CD8-positive, alpha-beta memory T cell (primary cell): ENCODE results near the gene PNMA8A. TPM values are rescaled to one million over a fixed set of nuclear protein-coding genes. Genes with fewer than 3 reads are reported as not detected.
"Not testable (repeated sequence)": the region's sequence is repeated elsewhere in the genome, so short reads cannot be mapped to it uniquely, and the experiment has no call there.

Experiments used
- CTCF ChIA-PET: fragments of 350-600 bp; sonication (Branson Sonifier 250); formaldehyde crosslinking; loops from one replicate; lab custom pipeline; 2021; ENCODE audit warnings: antibody characterized with exemption; lab: Charles Lee
- POLR2A ChIA-PET: fragments of 350-600 bp; sonication (Branson Sonifier 250); formaldehyde crosslinking; loops from one replicate; lab custom pipeline; 2021; ENCODE audit warnings: antibody characterized with exemption; lab: Charles Lee
- DNase-seq, 5 donors: peaks; one replicate each; pipeline versions ENCODE4 v3.0.0 to v3.0.0-alpha.2; 2020 to 2022; ENCODE audit warnings: mixed read lengths in 1 of 5
- H3K27ac ChIP-seq: one replicate; pipeline ENCODE4 v1.7.0; 2013; ENCODE audit warnings: low read depth, mild to moderate bottlenecking, low read length, moderate library complexity
- H3K27me3 ChIP-seq: 2 replicates; pipeline ENCODE4 v1.7.0; 2013; ENCODE audit warnings: low read length, mild to moderate bottlenecking; ENCODE audit not compliant: insufficient read depth, poor library complexity, severe bottlenecking
- H3K36me3 ChIP-seq: 2 replicates; pipeline ENCODE4 v1.7.0; 2013; ENCODE audit warnings: mild to moderate bottlenecking, low read length, moderate library complexity; ENCODE audit not compliant: insufficient read depth
- H3K4me1 ChIP-seq: 2 replicates; pipeline ENCODE4 v1.7.0; 2013; ENCODE audit warnings: mild to moderate bottlenecking, low read length, moderate library complexity; ENCODE audit not compliant: insufficient read depth
- H3K4me3 ChIP-seq: 2 replicates; pipeline ENCODE4 v1.7.0; 2013; ENCODE audit warnings: mild to moderate bottlenecking, low read length
- H3K9me3 ChIP-seq: 2 replicates; pipeline ENCODE4 v1.7.0; 2013; ENCODE audit warnings: mild to moderate bottlenecking, low read length
- H3K27ac Mint-ChIP-seq, 8 donors: one replicate each; pipeline ENCODE4 v1.8.0; 2020 to 2021; ENCODE audit warnings: mixed read lengths in 8 of 8, mild to moderate bottlenecking in 6 of 8, inconsistent platforms in 3 of 8, moderate library complexity in 3 of 8
- H3K27me3 Mint-ChIP-seq, 2 donors: one replicate each; pipeline ENCODE4 v1.8.0; 2020 to 2021; ENCODE audit warnings: mixed read lengths in 2 of 2, mild to moderate bottlenecking in 1 of 2, moderate library complexity in 1 of 2
- H3K36me3 Mint-ChIP-seq, 3 donors: one replicate each; pipeline ENCODE4 v1.8.0; 2020 to 2021; ENCODE audit warnings: mixed read lengths in 3 of 3, inconsistent platforms in 1 of 3, mild to moderate bottlenecking in 1 of 3
- H3K4me1 Mint-ChIP-seq, 3 donors: one replicate each; pipeline ENCODE4 v1.8.0; 2020 to 2021; ENCODE audit warnings: mixed read lengths in 3 of 3, inconsistent platforms in 1 of 3, mild to moderate bottlenecking in 1 of 3
- H3K4me3 Mint-ChIP-seq, 7 donors: one replicate each; pipeline ENCODE4 v1.8.0; 2020 to 2021; ENCODE audit warnings: mixed read lengths in 7 of 7, mild to moderate bottlenecking in 6 of 7, moderate library complexity in 4 of 7, inconsistent platforms in 2 of 7
- H3K9me3 Mint-ChIP-seq, 5 donors: one replicate each; pipeline ENCODE4 v1.8.0; 2020 to 2022; ENCODE audit warnings: mixed read lengths in 5 of 5, mild to moderate bottlenecking in 3 of 5, moderate library complexity in 2 of 5, inconsistent platforms in 1 of 5
- polyA plus RNA-seq: library from polyadenylated mRNA; unstranded; fragments of 300-500 nt; fragmentation: Illumina TruSeq; gene quantifications from one replicate; pipeline ENCODE4 v1.2.3, GENCODE V29; 2021
- total RNA-seq, 2 experiments: library from RNA; stranded (reverse); gene quantifications; one replicate each; pipeline ENCODE4 v1.2.3, GENCODE V29; 2021

PNMA8A gene
- total and polyA plus RNA-seq, 3 experiments from 2014 or later = 0.49 to 0.61 TPM; not detected in 1

DNA sequence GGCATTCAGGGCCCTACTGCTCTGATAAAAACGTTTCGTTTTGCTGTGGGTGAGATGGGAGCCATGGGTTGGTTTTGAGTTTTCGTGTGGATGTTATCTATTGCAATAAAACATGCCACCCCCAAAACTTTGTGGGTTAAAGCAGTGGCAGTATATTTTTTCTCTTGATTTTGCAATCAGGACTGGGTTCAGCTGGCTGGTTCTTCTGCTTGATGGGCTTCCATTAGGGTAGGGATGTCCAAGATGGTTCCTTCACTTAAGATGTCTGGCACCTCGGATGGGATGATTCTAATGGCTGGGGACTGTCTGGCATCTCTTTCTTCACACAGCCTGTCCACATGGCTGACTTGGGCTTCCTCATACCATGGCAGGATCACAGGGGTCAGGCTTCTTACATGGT, 39.9 kb upstream of the PNMA8A start:
- Mint-ChIP-seq H3K36me3 (no peaks in the 10 kb centered on the region), H3K27ac (peak overlapping the region in 1 of 8 donors; percentile 72), H3K9me3 (peaks cover 0 to 2% (median 0%) of the 10 kb centered on the region in 5 donors), H3K27me3 (peaks cover 26 to 54% of the 10 kb centered on the region in 2 donors), H3K4me3 (no peak overlapping the region), H3K4me1 (peaks cover 3 to 13% (median 9%) of the 10 kb centered on the region in 3 donors)
- Histone ChIP-seq H3K27me3 (peaks cover 6% of the 10 kb centered on the region), H3K27ac (no peak overlapping the region), H3K4me3 (no peak overlapping the region), H3K4me1 (peaks cover 6% of the 10 kb centered on the region), H3K36me3 (no peaks in the 10 kb centered on the region), H3K9me3 (no peaks in the 10 kb centered on the region)
- ChIA-PET POLR2A (no interaction called here), CTCF (interaction anchor here (1.4 kb wide), 1 partner anchor 111 kb away, joined by 3 read pairs; no protein-coding TSS in a partner anchor)
- DNase-seq = no peak

GRCh38 chr19:46508206-46508605, 36.8 kb upstream of the PNMA8A start:
- Histone ChIP-seq H3K4me1 (no peaks in the 10 kb centered on the region), H3K9me3 (no peaks in the 10 kb centered on the region), H3K27ac (no peak overlapping the region), H3K36me3 (no peaks in the 10 kb centered on the region), H3K27me3 (no peaks in the 10 kb centered on the region), H3K4me3 (no peak overlapping the region)
- ChIA-PET CTCF (interaction anchor here (1.1 kb wide), 1 partner anchor 112 kb away, joined by 3 read pairs; no protein-coding TSS in a partner anchor), POLR2A (no interaction called here)
- Mint-ChIP-seq H3K4me1 (no peaks in the 10 kb centered on the region), H3K27ac (no peak overlapping the region), H3K9me3 (peaks cover 0 to 2% (median 0%) of the 10 kb centered on the region in 5 donors), H3K27me3 (peaks cover 12 to 42% of the 10 kb centered on the region in 2 donors), H3K36me3 (no peaks in the 10 kb centered on the region), H3K4me3 (no peak overlapping the region)
- DNase-seq = no peak

DNA sequence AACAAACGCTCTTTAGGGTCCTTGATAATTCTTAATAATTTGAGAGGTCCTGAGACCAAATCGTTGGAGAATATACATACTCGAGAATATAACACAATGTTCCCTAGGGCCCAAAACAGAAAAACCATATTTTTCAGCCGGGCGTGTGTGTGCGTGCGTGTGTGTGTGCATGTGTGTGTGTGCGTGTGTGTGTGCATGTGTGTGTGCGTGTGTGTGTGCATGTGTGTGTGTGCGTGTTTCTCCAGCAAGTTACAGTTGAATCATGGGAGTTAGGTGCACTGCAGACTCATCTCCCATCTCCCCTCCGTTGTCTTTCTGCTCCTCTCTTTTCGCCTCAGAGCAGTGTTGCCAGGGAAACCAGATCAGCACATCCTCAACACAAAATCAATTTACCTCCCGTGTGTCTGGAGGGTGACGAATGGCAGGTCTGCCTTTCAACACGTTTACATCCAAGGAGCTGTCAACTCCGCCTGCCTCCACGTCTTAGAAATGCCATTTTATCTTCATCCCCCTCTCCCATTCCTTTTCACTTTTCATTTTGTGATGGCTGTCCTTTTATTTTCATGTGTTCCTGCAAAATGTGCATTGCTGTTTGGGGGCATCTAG, 32.6 kb upstream of the PNMA8A start:
- Histone ChIP-seq H3K36me3 (no peaks in the 10 kb centered on the region), H3K27ac (no peak overlapping the region), H3K4me3 (no peak overlapping the region), H3K27me3 (no peaks in the 10 kb centered on the region), H3K4me1 (no peaks in the 10 kb centered on the region), H3K9me3 (no peaks in the 10 kb centered on the region)
- H3K4me3 Mint-ChIP-seq = no peak overlapping the region
- H3K36me3 Mint-ChIP-seq = no peaks in the 10 kb centered on the region
- CTCF ChIA-PET = no interaction called here
- POLR2A ChIA-PET = no interaction called here
- peaks cover 0 to 2% (median 0%) of the 10 kb centered on the region in 3 donors for H3K4me1 Mint-ChIP-seq
- DNase-seq = no peak
- H3K9me3 Mint-ChIP-seq = peaks cover 0 to 4% (median 0%) of the 10 kb centered on the region in 5 donors
- H3K27ac Mint-ChIP-seq = no peak overlapping the region
- H3K27me3 Mint-ChIP-seq = peaks cover 20 to 43% of the 10 kb centered on the region in 2 donors

DNA sequence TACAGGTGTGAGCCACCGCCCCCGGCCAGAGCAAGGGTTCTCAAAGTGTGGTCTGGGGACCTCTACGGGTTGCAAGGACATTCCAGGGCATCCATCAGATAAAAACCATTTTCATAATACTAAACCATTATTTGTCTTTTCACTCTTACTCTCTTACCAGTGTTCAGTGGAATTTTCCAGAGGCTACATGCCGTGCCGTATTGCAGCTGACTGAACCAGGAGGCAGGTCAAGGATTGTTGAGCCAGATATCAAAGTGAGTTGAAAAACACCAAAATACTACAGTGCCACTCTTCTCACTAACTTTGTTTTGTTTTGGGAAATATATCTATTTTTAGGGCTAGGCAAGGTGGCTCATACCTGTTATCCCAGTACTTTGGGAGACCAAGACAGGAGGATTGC, 31.5 kb upstream of the PNMA8A start:
- ChIA-PET POLR2A (no interaction called here), CTCF (no interaction called here)
- Mint-ChIP-seq H3K4me1 (peaks cover 0 to 4% (median 0%) of the 10 kb centered on the region in 3 donors), H3K36me3 (no peaks in the 10 kb centered on the region), H3K27me3 (peaks cover 20 to 37% of the 10 kb centered on the region in 2 donors), H3K27ac (no peak overlapping the region), H3K4me3 (peak overlapping the region in 1 of 7 donors; percentile 57), H3K9me3 (peaks cover 0 to 4% (median 0%) of the 10 kb centered on the region in 5 donors)
- H3K27me3 ChIP-seq = no peaks in the 10 kb centered on the region
- H3K4me1 ChIP-seq = no peaks in the 10 kb centered on the region
- H3K36me3 ChIP-seq = no peaks in the 10 kb centered on the region
- no peak overlapping the region for H3K27ac ChIP-seq
- no peaks in the 10 kb centered on the region for H3K9me3 ChIP-seq
- DNase-seq = no peak
- no peak overlapping the region for H3K4me3 ChIP-seq

GRCh38 chr19:46499692-46500091, 28.3 kb upstream of the PNMA8A start:
- H3K9me3 Mint-ChIP-seq = peaks cover 0 to 4% (median 0%) of the 10 kb centered on the region in 5 donors
- Histone ChIP-seq H3K9me3 (no peaks in the 10 kb centered on the region), H3K4me3 (no peak overlapping the region), H3K27ac (no peak overlapping the region), H3K27me3 (peaks cover 6% of the 10 kb centered on the region), H3K4me1 (no peaks in the 10 kb centered on the region), H3K36me3 (no peaks in the 10 kb centered on the region)
- peaks cover 27 to 30% of the 10 kb centered on the region in 2 donors for H3K27me3 Mint-ChIP-seq
- DNase-seq = no peak
- H3K4me3 Mint-ChIP-seq = no peak overlapping the region
- ChIA-PET POLR2A (no interaction called here), CTCF (interaction anchor here (1.1 kb wide), 1 partner anchor 20 kb away, joined by 3 read pairs; no protein-coding TSS in a partner anchor)
- peaks cover 0 to 5% (median 4%) of the 10 kb centered on the region in 3 donors for H3K4me1 Mint-ChIP-seq
- H3K27ac Mint-ChIP-seq = no peak overlapping the region
- no peaks in the 10 kb centered on the region for H3K36me3 Mint-ChIP-seq

- Histone ChIP-seq H3K4me3 (no peak overlapping the region), H3K27ac (no peak overlapping the region), H3K27me3 (peaks cover 8% of the 10 kb centered on the region), H3K36me3 (no peaks in the 10 kb centered on the region), H3K4me1 (no peaks in the 10 kb centered on the region), H3K9me3 (no peaks in the 10 kb centered on the region)
- no peak for DNase-seq
- Mint-ChIP-seq H3K27ac (no peak overlapping the region), H3K4me3 (no peak overlapping the region), H3K4me1 (peaks cover 7 to 14% (median 11%) of the 10 kb centered on the region in 3 donors), H3K27me3 (peaks cover 30 to 36% of the 10 kb centered on the region in 2 donors), H3K9me3 (peaks cover 0 to 2% (median 0%) of the 10 kb centered on the region in 5 donors), H3K36me3 (no peaks in the 10 kb centered on the region)
- CTCF ChIA-PET = no interaction called here
- POLR2A ChIA-PET = no interaction called here
These were observed 26.4 kb upstream of the PNMA8A start for GRCh38 chr19:46497773-46498172.

DNA sequence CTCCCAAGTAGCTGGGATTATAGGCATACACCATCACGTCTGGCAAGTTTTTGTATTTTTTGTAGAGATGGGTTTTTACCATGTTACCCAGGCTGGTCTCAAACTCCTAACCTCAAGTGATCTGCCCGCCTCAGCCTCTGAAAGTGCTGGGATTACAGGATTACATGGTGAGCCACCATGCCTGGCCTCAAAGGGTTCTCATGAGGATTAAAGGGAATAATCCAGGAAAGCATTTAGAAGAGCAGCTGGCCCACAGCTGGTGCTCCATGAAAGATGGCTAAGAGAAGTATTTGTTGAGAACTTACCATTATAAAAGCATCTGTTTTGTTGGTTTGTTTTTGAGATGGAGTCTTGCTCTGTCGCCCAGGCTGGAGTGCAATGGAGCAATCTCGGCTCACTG, 25.5 kb upstream of the PNMA8A start:
- H3K27ac Mint-ChIP-seq, H3K9me3 Mint-ChIP-seq, H3K9me3 ChIP-seq, H3K36me3 Mint-ChIP-seq, H3K4me3 ChIP-seq, DNase-seq, POLR2A ChIA-PET, H3K4me3 Mint-ChIP-seq, H3K36me3 ChIP-seq, H3K4me1 ChIP-seq, H3K27ac ChIP-seq, CTCF ChIA-PET: not testable (repeated sequence)
- Mint-ChIP-seq H3K27me3 (peaks cover 32 to 38% of the 10 kb centered on the region in 2 donors), H3K4me1 (peaks cover 7 to 17% (median 11%) of the 10 kb centered on the region in 3 donors)
- H3K27me3 ChIP-seq = peaks cover 17% of the 10 kb centered on the region

- Histone ChIP-seq H3K27ac (no peak overlapping the region), H3K36me3 (no peaks in the 10 kb centered on the region), H3K4me3 (no peak overlapping the region), H3K9me3 (no peaks in the 10 kb centered on the region), H3K27me3 (peaks cover 23% of the 10 kb centered on the region), H3K4me1 (no peaks in the 10 kb centered on the region)
- ChIA-PET CTCF (no interaction called here), POLR2A (no interaction called here)
- no peak overlapping the region for H3K4me3 Mint-ChIP-seq
- H3K27ac Mint-ChIP-seq = no peak overlapping the region
- H3K9me3 Mint-ChIP-seq = no peaks in the 10 kb centered on the region
- peaks cover 37 to 44% of the 10 kb centered on the region in 2 donors for H3K27me3 Mint-ChIP-seq
- no peaks in the 10 kb centered on the region for H3K36me3 Mint-ChIP-seq
- no peak for DNase-seq
- H3K4me1 Mint-ChIP-seq = peaks cover 7 to 17% (median 11%) of the 10 kb centered on the region in 3 donors
These were observed 24.9 kb upstream of the PNMA8A start for GRCh38 chr19:46496304-46496703.
